Measurements from ENCODE around the gene ATG5. TPM values are rescaled to one million over a fixed set of nuclear protein-coding genes. Genes with fewer than 3 reads are reported as not detected.
"Not testable (repeated sequence)": the region's sequence is repeated elsewhere in the genome, so short reads cannot be mapped to it uniquely, and the experiment has no call there.

Gene ATG5
- total RNA-seq, 1 donor from 2014 or later = 45.3 TPM

GRCh38 chr6:106152952-106153351, 172.6 kb downstream of the ATG5 start:
- no peak for DNase-seq

GRCh38 chr6:106152476-106152875, 173.1 kb downstream of the ATG5 start:
- DNase-seq = not testable (repeated sequence)

- no peak for DNase-seq
These were observed 176.0 kb downstream of the ATG5 start for GRCh38 chr6:106149472-106150069.

GRCh38 chr6:106147476-106147875, 178.1 kb downstream of the ATG5 start:
- no peak for DNase-seq

- DNase-seq = no peak
These were observed 178.7 kb downstream of the ATG5 start for GRCh38 chr6:106146852-106147351.

- DNase-seq = no peak
These were observed 179.8 kb downstream of the ATG5 start for GRCh38 chr6:106145741-106146227.

- no peak for DNase-seq
These were observed 180.4 kb downstream of the ATG5 start for GRCh38 chr6:106145144-106145543.

- no peak for DNase-seq
These were observed 181.9 kb downstream of the ATG5 start for GRCh38 chr6:106143665-106144064.

DNA sequence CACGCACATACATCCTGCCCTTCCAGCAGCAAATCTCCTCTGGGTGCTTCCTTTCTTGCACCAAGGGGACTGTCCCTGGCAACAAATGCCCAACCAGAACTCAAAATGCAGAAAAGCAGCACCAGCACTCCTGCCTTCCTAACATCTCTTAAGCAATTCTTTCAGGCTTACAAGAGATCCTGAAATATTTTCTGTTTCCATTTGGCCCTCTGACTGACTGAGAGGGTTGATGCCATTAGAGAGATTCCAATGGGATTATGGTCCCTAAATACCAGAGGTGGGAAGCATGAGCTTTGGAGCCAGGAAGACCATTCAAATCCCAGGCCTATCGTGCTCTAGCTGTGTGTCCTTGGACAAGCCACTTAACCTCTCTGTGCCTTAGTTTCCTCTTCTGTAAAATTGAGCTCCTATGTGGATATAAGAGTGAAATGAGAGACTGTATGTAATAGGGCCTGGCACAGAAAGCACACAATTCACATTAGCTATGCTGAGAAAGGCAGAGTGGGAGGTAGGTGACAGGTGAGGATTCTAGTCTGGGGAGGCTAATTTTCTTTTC, 182.6 kb downstream of the ATG5 start:
- DNase-seq = no peak

- no peak for DNase-seq
These were observed 183.9 kb downstream of the ATG5 start for GRCh38 chr6:106141441-106142237.

GRCh38 chr6:106138151-106138550, 187.4 kb downstream of the ATG5 start:
- DNase-seq = no peak

GRCh38 chr6:106136845-106137244, 188.7 kb downstream of the ATG5 start:
- DNase-seq = no peak

- no peak for DNase-seq
These were observed 189.5 kb downstream of the ATG5 start for GRCh38 chr6:106135911-106136571.

DNA sequence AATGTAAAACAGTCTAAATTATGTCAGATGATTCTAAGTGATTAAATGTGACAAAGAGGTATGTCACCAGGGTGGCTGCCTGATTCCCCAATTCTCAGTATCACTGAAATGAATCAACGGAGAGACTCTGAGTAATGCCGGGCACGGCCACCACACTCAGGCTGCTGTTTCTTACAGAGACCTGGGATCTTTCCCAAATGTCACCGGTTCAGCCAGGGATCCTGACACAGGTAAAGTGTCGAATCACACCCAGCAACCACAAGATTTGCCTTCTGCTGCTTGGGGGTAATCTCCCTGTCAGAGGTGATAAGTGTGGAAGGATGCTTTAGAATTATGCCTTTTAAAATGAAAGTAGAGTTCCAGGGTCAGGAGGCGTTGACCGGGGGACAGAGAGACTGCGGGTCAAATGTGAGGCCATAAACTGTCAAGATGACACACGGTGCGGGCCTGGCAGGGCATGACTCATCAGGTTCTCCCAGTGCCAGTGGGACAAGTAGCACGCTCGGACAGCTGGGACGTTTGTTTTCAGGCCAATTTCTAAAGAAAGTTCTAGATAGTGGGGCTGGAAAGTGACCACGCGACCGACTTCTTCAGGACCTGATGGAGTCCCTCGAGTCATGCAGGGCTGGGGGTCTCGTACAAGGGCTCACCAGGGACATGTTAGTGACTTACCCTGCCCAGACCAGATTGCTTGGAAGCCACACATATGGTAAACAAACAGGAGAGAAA, 190.5 kb downstream of the ATG5 start:
- DNase-seq = no peak

Small RNA genes within 50 kb of the gene (small RNA-seq; reads per million reads assigned to genes)
- gene RF00015 (ENCODE audit: low replicate concordance) = not detected
- gene RN7SL47P (ENCODE audit: low replicate concordance) = not detected
- not detected for gene RNU6-344P (ENCODE audit: low replicate concordance)

Other genes with a start within 250 kb of the ATG5 start
- gene PRDM1, start 239.4 kb downstream of the ATG5 start, total RNA-seq = 15.5 TPM
- 18.7 TPM for gene CRYBG1, start 35.0 kb upstream of the ATG5 start, total RNA-seq

All from tongue (tissue), 3 donors.